Suppressor macrophage (primary cell): ENCODE measurements around the gene SLC4A8.
"Not testable (repeated sequence)": the region's sequence is repeated elsewhere in the genome, so short reads cannot be mapped to it uniquely, and the experiment has no call there.

ENCODE experiments used
- DNase-seq, 4 experiments: peaks; one replicate each; pipeline ENCODE4 v3.0.0-alpha.2; 2020 to 2022

SLC4A8 gene

GRCh38 chr12:51430196-51430895, 5.7 kb downstream of the SLC4A8 start:
- DNase-seq, result no peak

GRCh38 chr12:51432921-51433320, 8.3 kb downstream of the SLC4A8 start:
- no peak for DNase-seq

GRCh38 chr12:51434305-51434704, 9.7 kb downstream of the SLC4A8 start:
- no peak for DNase-seq

- no peak for DNase-seq
Observed at GRCh38 chr12:51437431-51437830, 12.8 kb downstream of the SLC4A8 start.

- no peak for DNase-seq
Observed at GRCh38 chr12:51439330-51439729, 14.7 kb downstream of the SLC4A8 start.

- peak; percentile 17 to 74 (median 60) for DNase-seq
Observed at GRCh38 chr12:51441583-51441982, 17.0 kb downstream of the SLC4A8 start.

- peak in 2 of 4 experiments; percentile 16 to 28 for DNase-seq
Observed at GRCh38 chr12:51442324-51442723, 17.7 kb downstream of the SLC4A8 start.

GRCh38 chr12:51443573-51443972, 18.9 kb downstream of the SLC4A8 start:
- DNase-seq, result no peak

- peak; percentile 13 to 57 (median 49) for DNase-seq
Observed at GRCh38 chr12:51448618-51449256, 24.1 kb downstream of the SLC4A8 start.

- DNase-seq, result peak in 3 of 4 experiments; percentile 9 to 30 (median 22)
Observed at GRCh38 chr12:51449580-51450246, 25.1 kb downstream of the SLC4A8 start.

- DNase-seq, result no peak
Observed at GRCh38 chr12:51450333-51450732, 25.7 kb downstream of the SLC4A8 start.

GRCh38 chr12:51450806-51451205, 26.2 kb downstream of the SLC4A8 start:
- no peak for DNase-seq

- DNase-seq, result not testable (repeated sequence)
Observed at GRCh38 chr12:51454016-51454415, 29.4 kb downstream of the SLC4A8 start.

GRCh38 chr12:51455050-51455449, 30.4 kb downstream of the SLC4A8 start:
- DNase-seq, result not testable (repeated sequence)

- no peak for DNase-seq
Observed at GRCh38 chr12:51458635-51459034, 34.0 kb downstream of the SLC4A8 start.

- DNase-seq, result no peak
Observed at GRCh38 chr12:51460519-51460918, 35.9 kb downstream of the SLC4A8 start.

- peak; percentile 35 to 68 (median 60) for DNase-seq
Observed at GRCh38 chr12:51465491-51465890, 40.9 kb downstream of the SLC4A8 start.

- DNase-seq, result no peak
Observed at GRCh38 chr12:51470116-51470515, 45.5 kb downstream of the SLC4A8 start.

- DNase-seq, result no peak
Observed at GRCh38 chr12:51471111-51471864, 46.7 kb downstream of the SLC4A8 start.

- DNase-seq, result peak in 2 of 4 experiments; percentile 25 to 29
Observed at GRCh38 chr12:51472984-51473383, 48.4 kb downstream of the SLC4A8 start.

- no peak for DNase-seq
Observed at GRCh38 chr12:51473947-51474346, 49.3 kb downstream of the SLC4A8 start.

GRCh38 chr12:51475543-51475942, 50.9 kb downstream of the SLC4A8 start:
- no peak for DNase-seq

- no peak for DNase-seq
Observed at GRCh38 chr12:51480978-51481377, 56.3 kb downstream of the SLC4A8 start.
